Spleen (tissue), 11 donors: ENCODE data around the gene PDE8B. TPM values are rescaled to one million over a fixed set of nuclear protein-coding genes. Genes with fewer than 3 reads are reported as not detected.

Experiments
- DNase-seq: peaks from one replicate; pipeline ENCODE4 v3.0.0-alpha.2; 2020
- H3K27ac ChIP-seq, 8 donors: fragments of 200-600 bp; sonication (generic) in 7 of 8; 1 replicate in 4 of 8; 2 replicates in 4 of 8; pipeline versions ENCODE4 v1.5.0 to v1.8.0; 2016 to 2021; ENCODE audit warnings: inconsistent platforms in 4 of 8, mild to moderate bottlenecking in 4 of 8, moderate library complexity in 1 of 8
- H3K27me3 ChIP-seq, 7 donors: fragments of 200-600 bp; sonication (generic) in 6 of 7; replicated peaks in 1 of 7; 1 replicate in 4 of 7; 2 replicates in 3 of 7; pipeline versions ENCODE4 v1.5.0 to v1.8.0; 2016 to 2021; ENCODE audit warnings: inconsistent platforms in 3 of 7, mild to moderate bottlenecking in 1 of 7
- H3K36me3 ChIP-seq, 6 donors: fragments of 200-600 bp; sonication (generic) in 5 of 6; 1 replicate in 4 of 6; 2 replicates in 2 of 6; pipeline versions ENCODE4 v1.5.0 to v1.8.0; 2016 to 2021; ENCODE audit warnings: inconsistent platforms in 2 of 6
- H3K4me1 ChIP-seq, 6 donors: fragments of 200-600 bp; sonication (generic) in 5 of 6; 1 replicate in 3 of 6; 2 replicates in 3 of 6; pipeline versions ENCODE4 v1.5.0 to v1.8.0; 2016 to 2021; ENCODE audit warnings: inconsistent platforms in 3 of 6
- H3K4me3 ChIP-seq, 8 donors: fragments of 200-600 bp; sonication (generic) in 7 of 8; 1 replicate in 4 of 8; 2 replicates in 4 of 8; pipeline versions ENCODE4 v1.5.0 to v1.8.0; 2016 to 2021; ENCODE audit warnings: inconsistent platforms in 4 of 8, mild to moderate bottlenecking in 4 of 8, moderate library complexity in 2 of 8
- H3K9me3 ChIP-seq, 8 donors: fragments of 200-600 bp; sonication (generic) in 7 of 8; 1 replicate in 4 of 8; 2 replicates in 4 of 8; pipeline versions ENCODE4 v1.5.0 to v1.8.0; 2016 to 2021; ENCODE audit warnings: inconsistent platforms in 4 of 8
- CTCF ChIP-seq, 11 experiments: fragments of 200-600 bp in 7 of 11; fragments of 450-650 bp in 4 of 11; sonication (generic) in 4 of 11; IDR thresholded peaks in 8 of 11; conservative IDR thresholded peaks in 3 of 11; 1 replicate in 7 of 11; 2 replicates in 4 of 11; pipeline versions ENCODE4 v1.4.0 to v1.8.0; 2016 to 2021; ENCODE audit warnings: antibody characterized with exemption in 11 of 11, inconsistent platforms in 4 of 11, mild to moderate bottlenecking in 1 of 11
- POLR2A ChIP-seq, 3 donors: fragments of 450-650 bp; IDR thresholded peaks; one replicate each; pipeline ENCODE4 v1.5.1; 2017; ENCODE audit warnings: antibody characterized with exemption in 3 of 3, mild to moderate bottlenecking in 1 of 3
- POLR2AphosphoS5 ChIP-seq, 3 donors: sonication (generic); formaldehyde crosslinking; IDR thresholded peaks; one replicate each; pipeline ENCODE4 v1.5.1; 2017; ENCODE audit warnings: antibody characterized with exemption in 3 of 3
- WGBS, 5 donors: extraction: QIAGEN DNeasy Blood & Tissue Kit in 3 of 5; methylation state at CpG; one replicate each; pipeline versions ENCODE4 v1.1.5 to v1.1.7; 2013 to 2018; 5-methylcytosine and 5-hydroxymethylcytosine counted together
- intact Hi-C: fragments of 100-400 bp; cut with DNase I; formaldehyde crosslinking; loops from one replicate; pipeline ENCODE4 v1.15.0; 2023; ENCODE audit warnings: low total_unique reads
- polyA plus RNA-seq, 3 donors: library from polyadenylated mRNA; stranded (reverse); fragments of 200-250 nt; gene quantifications; one replicate each; pipeline ENCODE4 v1.2.1, GENCODE V29; 2013
- total RNA-seq, 7 donors: library from RNA; depleted of rRNA in 3 of 7; stranded (reverse); fragments of >200 nt in 3 of 7; fragmentation: NEBNext Ultra II Directional in 4 of 7; extraction: Animal tissue kit (Norgen Biotek cat#: 25700) in 4 of 7; gene quantifications; one replicate each; pipeline versions ENCODE4 v1.1.0 to v1.2.1, GENCODE V29; 2016 to 2021
- donor health status: healthy with polysubstance abuse.
- donor health status: DM: no; HTN: no; CAD: no; lungs with moderate emphysema.
- donor health status: DM: no; HTN: no; CAD: no.
- donor health status: Bipolar disorder and iron deficiency.
- donor health status: healthy.
- donor health status: DM: no; HTN: no; CAD: no.
- donor health status: DM: yes; HTN: yes; CAD: no.

Gene PDE8B
- total and polyA plus RNA-seq, 10 donors: 0.18 to 1.9 (median 0.85) TPM

GRCh38 chr5:77419644-77420582, 209.4 kb downstream of the PDE8B start:
- WGBS, 5 donors: 94 to 97% (median 96%) methylated on average over 8 of the region's 8 CpGs
- intact Hi-C loops: no loop called here
- no peak for DNase-seq
- no peaks in the 10 kb centered on the region for H3K4me1 ChIP-seq
- no peak overlapping the region for H3K27ac ChIP-seq
- H3K9me3 ChIP-seq: peaks cover 0 to 7% (median 0%) of the 10 kb centered on the region in 8 donors
- TF ChIP-seq CTCF (IDR thresholded peaks at IDR 0.05 in 8 of 11, conservative IDR thresholded peaks at IDR 0.05 in 3 of 11) (no peak), POLR2A (IDR thresholded peaks at IDR 0.05) (no peak), POLR2AphosphoS5 (IDR thresholded peaks at IDR 0.05) (no peak)
- no peak overlapping the region for H3K4me3 ChIP-seq
- peaks cover 0 to 27% (median 0%) of the 10 kb centered on the region in 7 donors for H3K27me3 ChIP-seq
- H3K36me3 ChIP-seq: peaks cover 0 to 3% (median under 1%) of the 10 kb centered on the region in 6 donors

- H3K27ac ChIP-seq: no peak overlapping the region
- peaks cover 0 to 25% (median 0%) of the 10 kb centered on the region in 7 donors for H3K27me3 ChIP-seq
- TF ChIP-seq POLR2AphosphoS5 (IDR thresholded peaks at IDR 0.05) (no peak), POLR2A (IDR thresholded peaks at IDR 0.05) (no peak), CTCF (IDR thresholded peaks at IDR 0.05 in 8 of 11, conservative IDR thresholded peaks at IDR 0.05 in 3 of 11) (no peak)
- H3K9me3 ChIP-seq: peaks cover 0 to 7% (median 0%) of the 10 kb centered on the region in 8 donors
- intact Hi-C loops: no loop called here
- H3K4me3 ChIP-seq: no peak overlapping the region
- WGBS, 5 donors: 63 to 86% (median 74%) methylated on average over 3 of the region's 3 CpGs
- H3K36me3 ChIP-seq: peaks cover 0 to 13% (median 6%) of the 10 kb centered on the region in 6 donors
- DNase-seq: no peak
- H3K4me1 ChIP-seq: peaks cover 0 to 7% (median 0%) of the 10 kb centered on the region in 6 donors
These were observed 210.5 kb downstream of the PDE8B start for GRCh38 chr5:77420940-77421339.

- WGBS, 5 donors: 76 to 92% (median 82%) methylated on average over 2 of the region's 2 CpGs
- no peak for DNase-seq
- no peak overlapping the region for H3K4me3 ChIP-seq
- intact Hi-C loops: no loop called here
- peaks cover 0 to 7% (median 0%) of the 10 kb centered on the region in 8 donors for H3K9me3 ChIP-seq
- H3K27ac ChIP-seq: no peak overlapping the region
- peaks cover 0 to 11% (median 0%) of the 10 kb centered on the region in 6 donors for H3K4me1 ChIP-seq
- H3K27me3 ChIP-seq: peaks cover 0 to 6% (median 0%) of the 10 kb centered on the region in 7 donors
- TF ChIP-seq POLR2AphosphoS5 (IDR thresholded peaks at IDR 0.05) (no peak), POLR2A (IDR thresholded peaks at IDR 0.05) (no peak), CTCF (IDR thresholded peaks at IDR 0.05 in 8 of 11, conservative IDR thresholded peaks at IDR 0.05 in 3 of 11) (no peak)
- H3K36me3 ChIP-seq: peaks cover 0 to 25% (median 13%) of the 10 kb centered on the region in 6 donors
These were observed 212.7 kb downstream of the PDE8B start for GRCh38 chr5:77423022-77423750.
